GM18861 (cell line): ENCODE measurements around the gene PRM3.

ENCODE experiments used
- ATAC-seq: cut with Tn5 transposase; IDR thresholded peaks from one replicate; pipeline ENCODE4 v1.9.1; 2021; ENCODE audit not compliant: unreplicated experiment

The PRM3 gene

GRCh38 chr16:11259655-11260595, 13.5 kb downstream of the PRM3 start:
- ATAC-seq, result no peak

- ATAC-seq, result no peak
Measured at GRCh38 chr16:11258553-11259492, 14.6 kb downstream of the PRM3 start.

- no peak for ATAC-seq
Measured at GRCh38 chr16:11257131-11257938, 16.1 kb downstream of the PRM3 start.

- no peak for ATAC-seq
Measured at GRCh38 chr16:11256661-11257130, 16.7 kb downstream of the PRM3 start.

GRCh38 chr16:11255737-11256660, 17.4 kb downstream of the PRM3 start, which contains the start of gene SOCS1:
Gene SOCS1 (minus strand): TSS chr16:11256204. CDS start chr16:11255478, 726 bp downstream.
- ATAC-seq, result peak; percentile 37

GRCh38 chr16:11254913-11255736, 18.3 kb downstream of the PRM3 start:
- no peak for ATAC-seq

GRCh38 chr16:11253995-11254912, 19.2 kb downstream of the PRM3 start:
- ATAC-seq, result no peak

GRCh38 chr16:11253009-11253994, 20.1 kb downstream of the PRM3 start:
- no peak for ATAC-seq

GRCh38 chr16:11252482-11252931, 20.9 kb downstream of the PRM3 start:
- ATAC-seq, result no peak

GRCh38 chr16:11251525-11252481, 21.6 kb downstream of the PRM3 start:
- no peak for ATAC-seq

- no peak for ATAC-seq
Measured at GRCh38 chr16:11250786-11251524, 22.5 kb downstream of the PRM3 start.

GRCh38 chr16:11250091-11250785, 23.2 kb downstream of the PRM3 start:
- ATAC-seq, result no peak

- ATAC-seq, result no peak
Measured at GRCh38 chr16:11249233-11250061, 24.0 kb downstream of the PRM3 start.
